Measurements from ENCODE around the gene SEPTIN14.
"Not testable (repeated sequence)": the region's sequence is repeated elsewhere in the genome, so short reads cannot be mapped to it uniquely, and the experiment has no call there.

DNA sequence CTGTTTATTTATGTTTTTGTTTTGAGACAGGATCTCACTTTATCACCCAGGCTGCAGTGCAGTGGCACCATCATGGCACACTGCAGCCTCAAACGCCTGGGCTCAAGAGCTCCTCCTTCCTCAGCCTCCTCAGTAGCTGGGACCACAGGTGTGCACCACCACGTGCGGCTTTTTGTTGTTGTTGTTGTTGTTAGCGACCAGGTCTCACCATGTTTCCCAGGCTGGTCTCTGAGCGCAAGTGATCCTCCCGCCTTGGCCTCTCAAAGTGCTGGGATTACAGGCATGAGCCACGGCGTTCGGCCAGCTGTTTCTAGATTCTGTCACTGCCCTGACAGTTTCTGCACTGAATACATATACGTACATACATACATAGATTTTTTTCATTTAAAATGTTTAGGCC, 25.8 kb upstream of the SEPTIN14 start:
- TF ChIP-seq CTCF (conservative IDR thresholded peaks at IDR 0.05; ENCODE audit: low read length); EZH2phosphoT487 (IDR thresholded peaks at IDR 0.05; ENCODE audit: borderline replicate concordance, low read depth, low read length): not testable (repeated sequence)
